Measurements from ENCODE around the gene FCER2.

The FCER2 gene

GRCh38 chr19:7652061-7652641 is 49.8 kb downstream of the FCER2 start:
- H2AFZ ChIP-seq (ENCODE audit: low read depth) = peak overlapping the region; percentile 85
- H4K20me1 ChIP-seq (ENCODE audit: insufficient read depth) = no peaks in the 10 kb centered on the region
- peak; percentile 90 for TF ChIP-seq CTCF (conservative IDR thresholded peaks at IDR 0.05; ENCODE audit: low read depth, low read length)
- H3K79me2 ChIP-seq (ENCODE audit: insufficient read depth, low read depth) = no peaks in the 10 kb centered on the region
- peak overlapping the region; percentile 68 for H3K4me2 ChIP-seq
- H3K27me3 ChIP-seq (ENCODE audit: insufficient read depth, low read depth) = peaks cover 12% of the 10 kb centered on the region; the same call in 1 of the 2 replicates
- no peak overlapping the region for H3K4me3 ChIP-seq (IDR thresholded peaks at IDR 0.05; ENCODE audit: insufficient read depth, low read depth, low read length)
- no peaks in the 10 kb centered on the region for H3K36me3 ChIP-seq (ENCODE audit: insufficient read depth)
- H3K27ac ChIP-seq = no peak overlapping the region
- no peak overlapping the region; the same call in 1 of the 2 replicates for H3K9ac ChIP-seq
- H3K4me1 ChIP-seq (ENCODE audit: low read depth, poor library complexity, severe bottlenecking) = peaks cover 8% of the 10 kb centered on the region

DNA sequence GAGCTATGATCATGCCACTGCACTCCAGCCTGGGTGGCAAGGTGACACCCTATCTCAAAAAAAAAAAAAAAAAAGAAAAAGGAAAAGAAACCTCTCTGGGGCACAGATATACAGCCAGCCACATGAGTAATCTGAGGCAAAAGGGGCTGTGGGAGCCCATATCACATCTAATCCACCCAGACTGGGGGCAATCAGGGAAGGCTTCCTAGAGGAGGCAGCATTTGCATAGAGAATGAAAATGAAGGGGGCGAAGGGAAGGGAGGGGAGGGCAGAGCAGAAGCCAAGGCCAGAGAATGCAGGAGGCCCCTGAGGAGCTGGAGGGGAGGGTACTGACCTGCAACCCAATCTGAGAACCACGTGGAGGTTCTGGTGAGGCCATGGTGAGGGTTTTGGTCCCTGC is 51.8 kb downstream of the FCER2 start:
- Histone ChIP-seq H3K4me1 (ENCODE audit: low read depth, poor library complexity, severe bottlenecking) (peaks cover 8% of the 10 kb centered on the region), H4K20me1 (ENCODE audit: insufficient read depth) (no peaks in the 10 kb centered on the region), H3K27ac (no peak overlapping the region), H3K9ac (no peak overlapping the region), H3K4me3 (IDR thresholded peaks at IDR 0.05; ENCODE audit: insufficient read depth, low read depth, low read length) (no peak overlapping the region), H3K4me2 (no peak overlapping the region), H2AFZ (ENCODE audit: low read depth) (no peak overlapping the region), H3K27me3 (ENCODE audit: insufficient read depth, low read depth) (peaks cover 2% of the 10 kb centered on the region; the same call in 1 of the 2 replicates), H3K36me3 (ENCODE audit: insufficient read depth) (no peaks in the 10 kb centered on the region), H3K79me2 (ENCODE audit: insufficient read depth, low read depth) (no peaks in the 10 kb centered on the region)
- TF ChIP-seq CTCF (conservative IDR thresholded peaks at IDR 0.05; ENCODE audit: low read depth, low read length) = no peak

DNA sequence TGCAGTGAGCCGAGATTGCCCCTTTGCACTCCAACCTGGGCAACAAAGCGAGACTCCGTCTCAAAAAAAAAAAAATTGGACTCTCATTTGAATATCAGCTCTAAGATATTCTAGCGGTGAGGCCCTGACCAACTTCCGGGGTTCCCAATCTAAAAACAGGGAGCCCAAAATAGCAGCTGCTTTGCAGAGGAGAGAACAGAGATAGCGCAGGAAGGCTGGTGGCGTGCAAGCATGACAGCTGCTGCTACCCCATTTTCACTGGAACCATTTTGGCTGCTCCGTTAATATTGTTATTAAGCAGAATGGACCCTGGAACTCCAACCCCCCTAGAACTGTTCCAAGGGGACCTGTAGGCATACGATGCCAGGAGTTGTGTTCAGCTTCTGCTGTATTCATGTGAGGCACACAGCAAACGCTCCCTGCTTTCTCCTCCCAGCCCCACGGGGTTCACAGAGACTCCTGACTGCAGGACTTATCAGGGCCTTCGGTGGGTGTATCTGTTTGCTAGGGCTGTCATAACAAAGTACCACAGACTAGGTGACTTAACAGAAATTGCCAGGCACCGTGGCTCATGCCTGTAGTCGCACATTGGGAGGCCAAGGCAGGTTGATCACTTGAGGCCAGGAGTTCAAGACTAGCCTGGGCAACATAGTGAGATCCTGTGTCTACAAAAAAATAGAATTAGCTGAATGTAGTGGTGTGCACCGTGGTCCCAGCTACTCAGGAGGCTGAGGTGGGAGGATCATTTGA is 53.5 kb downstream of the FCER2 start:
- Histone ChIP-seq H2AFZ (ENCODE audit: low read depth) (no peak overlapping the region), H3K4me1 (ENCODE audit: low read depth, poor library complexity, severe bottlenecking) (peaks cover 8% of the 10 kb centered on the region), H3K4me2 (no peak overlapping the region), H3K27ac (no peak overlapping the region), H3K27me3 (ENCODE audit: insufficient read depth, low read depth) (peaks cover 2% of the 10 kb centered on the region; the same call in 1 of the 2 replicates), H3K4me3 (IDR thresholded peaks at IDR 0.05; ENCODE audit: insufficient read depth, low read depth, low read length) (no peak overlapping the region), H3K79me2 (ENCODE audit: insufficient read depth, low read depth) (no peaks in the 10 kb centered on the region), H3K36me3 (ENCODE audit: insufficient read depth) (no peaks in the 10 kb centered on the region), H3K9ac (no peak overlapping the region), H4K20me1 (ENCODE audit: insufficient read depth) (no peaks in the 10 kb centered on the region)
- no peak for TF ChIP-seq CTCF (conservative IDR thresholded peaks at IDR 0.05; ENCODE audit: low read depth, low read length)

GRCh38 chr19:7647156-7647555 is 54.8 kb downstream of the FCER2 start:
- no peak overlapping the region for H3K9ac ChIP-seq
- no peak overlapping the region for H3K4me3 ChIP-seq (IDR thresholded peaks at IDR 0.05; ENCODE audit: insufficient read depth, low read depth, low read length)
- H2AFZ ChIP-seq (ENCODE audit: low read depth) = no peak overlapping the region
- H4K20me1 ChIP-seq (ENCODE audit: insufficient read depth) = no peaks in the 10 kb centered on the region
- no peaks in the 10 kb centered on the region for H3K79me2 ChIP-seq (ENCODE audit: insufficient read depth, low read depth)
- H3K4me2 ChIP-seq = no peak overlapping the region
- H3K4me1 ChIP-seq (ENCODE audit: low read depth, poor library complexity, severe bottlenecking) = peaks cover 5% of the 10 kb centered on the region
- no peak overlapping the region for H3K27ac ChIP-seq
- H3K36me3 ChIP-seq (ENCODE audit: insufficient read depth) = no peaks in the 10 kb centered on the region
- peaks cover 2% of the 10 kb centered on the region; the same call in 1 of the 2 replicates for H3K27me3 ChIP-seq (ENCODE audit: insufficient read depth, low read depth)
- no peak for TF ChIP-seq CTCF (conservative IDR thresholded peaks at IDR 0.05; ENCODE audit: low read depth, low read length)

All from KMS-11 (cell line).